Upper lobe of left lung (tissue), 6 donors: ENCODE measurements around the gene ERCC5. TPM values are rescaled to one million over a fixed set of nuclear protein-coding genes. Genes with fewer than 3 reads are reported as not detected.
A peak's percentile ranks its signal among the peaks of the same experiment; 100 is the strongest.

ENCODE experiments used
- ATAC-seq, 2 donors: fragments of 200-7000 bp; cut with Tn5 transposase; one replicate each; pipeline ENCODE4 v1.9.1; 2022; ENCODE audit warnings: mild to moderate bottlenecking in 2 of 2, moderate library complexity in 2 of 2; ENCODE audit not compliant: low FRiP score in 2 of 2
- DNase-seq, 2 donors: peaks; one replicate each; pipeline ENCODE4 v3.0.0-alpha.2; 2019 to 2020
- H3K27ac ChIP-seq, 4 donors: fragments of 200-600 bp; sonication (generic); one replicate each; pipeline ENCODE4 v1.5.1; 2016 to 2019
- H3K27me3 ChIP-seq, 4 donors: fragments of 200-600 bp; sonication (generic); one replicate each; pipeline ENCODE4 v1.5.1; 2017 to 2019
- H3K36me3 ChIP-seq, 4 donors: fragments of 200-600 bp; sonication (generic); one replicate each; pipeline ENCODE4 v1.5.1; 2016 to 2019
- H3K4me1 ChIP-seq, 4 donors: fragments of 200-600 bp; sonication (generic); one replicate each; pipeline ENCODE4 v1.5.1; 2018 to 2019
- H3K4me3 ChIP-seq, 4 donors: fragments of 200-600 bp; sonication (generic); one replicate each; pipeline ENCODE4 v1.5.1; 2017 to 2019; ENCODE audit warnings: mild to moderate bottlenecking in 2 of 4, moderate library complexity in 1 of 4
- H3K9me3 ChIP-seq, 4 donors: fragments of 200-600 bp; sonication (generic); one replicate each; pipeline ENCODE4 v1.5.1; 2018 to 2019
- EP300 ChIP-seq, 4 donors: sonication (generic); formaldehyde crosslinking; IDR thresholded peaks; one replicate each; pipeline ENCODE4 v1.5.1; 2017; ENCODE audit warnings: antibody characterized with exemption in 4 of 4, control low read depth in 2 of 4
- POLR2A ChIP-seq, 4 donors: fragments of 450-650 bp; IDR thresholded peaks; one replicate each; pipeline ENCODE4 v1.5.1; 2016 to 2017; ENCODE audit warnings: antibody characterized with exemption in 4 of 4, mild to moderate bottlenecking in 2 of 4
- POLR2AphosphoS5 ChIP-seq, 2 donors: sonication (generic); formaldehyde crosslinking; IDR thresholded peaks; one replicate each; pipeline ENCODE4 v1.5.1; 2017; ENCODE audit warnings: antibody characterized with exemption in 2 of 2
- WGBS, 2 donors: methylation state at CpG; one replicate each; pipeline ENCODE4 v1.1.5; 2017 to 2018; 5-methylcytosine and 5-hydroxymethylcytosine counted together
- total RNA-seq, 6 donors: library from RNA; depleted of rRNA in 4 of 6; stranded (reverse); fragments of >200 nt in 4 of 6; gene quantifications; one replicate each; pipeline versions ENCODE4 v1.1.0 to v1.2.1, GENCODE V29; 2016 to 2021
- TF ChIP-seq, protein P1 (sequence below), 6 experiments: fragments of 450-650 bp in 4 of 6; fragments of 200-600 bp in 2 of 6; sonication (generic) in 2 of 6; IDR thresholded peaks; one replicate each; pipeline ENCODE4 v1.5.1; 2016 to 2019; ENCODE audit warnings: antibody characterized with exemption in 6 of 6
- donor health status: DM: no; HTN: no; CAD: no; lungs with moderate emphysema.
- donor health status: DM: no; HTN: yes; CAD: no; lungs with severe emphysema.

ERCC5 gene
- total RNA-seq, 6 donors from 2014 or later, result 39.1 to 138 (median 47.4) TPM

DNA sequence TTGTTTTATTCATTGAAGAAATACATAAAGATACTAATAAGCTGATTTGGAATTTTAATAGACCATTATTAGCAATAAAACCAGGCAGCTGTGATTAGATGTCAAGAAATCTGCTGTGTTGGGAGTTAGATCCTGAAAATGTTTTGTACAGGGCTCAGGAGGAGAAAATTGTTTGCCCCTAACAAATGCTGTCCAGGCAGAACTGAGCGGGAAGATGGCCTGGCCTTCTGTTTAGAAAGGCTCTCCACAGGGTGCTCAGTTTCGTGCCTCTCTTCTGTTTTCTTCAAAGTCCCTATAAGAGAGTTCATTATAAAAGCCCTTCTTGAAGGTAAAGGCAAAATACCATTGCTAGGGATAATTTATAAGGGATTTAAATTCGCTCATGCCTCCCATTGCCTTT, 64.1 kb downstream of the ERCC5 start:
- Histone ChIP-seq H3K27ac (no peak overlapping the region), H3K4me3 (no peak overlapping the region), H3K9me3 (no peaks in the 10 kb centered on the region), H3K4me1 (peaks cover 0 to 5% (median 0%) of the 10 kb centered on the region in 4 donors), H3K36me3 (no peaks in the 10 kb centered on the region), H3K27me3 (no peaks in the 10 kb centered on the region)
- ATAC-seq, result no peak
- DNase-seq, result no peak
- TF ChIP-seq POLR2AphosphoS5 (IDR thresholded peaks at IDR 0.05) (no peak), EP300 (IDR thresholded peaks at IDR 0.05) (no peak), POLR2A (IDR thresholded peaks at IDR 0.05) (no peak)
- TF ChIP-seq, protein P1, sequence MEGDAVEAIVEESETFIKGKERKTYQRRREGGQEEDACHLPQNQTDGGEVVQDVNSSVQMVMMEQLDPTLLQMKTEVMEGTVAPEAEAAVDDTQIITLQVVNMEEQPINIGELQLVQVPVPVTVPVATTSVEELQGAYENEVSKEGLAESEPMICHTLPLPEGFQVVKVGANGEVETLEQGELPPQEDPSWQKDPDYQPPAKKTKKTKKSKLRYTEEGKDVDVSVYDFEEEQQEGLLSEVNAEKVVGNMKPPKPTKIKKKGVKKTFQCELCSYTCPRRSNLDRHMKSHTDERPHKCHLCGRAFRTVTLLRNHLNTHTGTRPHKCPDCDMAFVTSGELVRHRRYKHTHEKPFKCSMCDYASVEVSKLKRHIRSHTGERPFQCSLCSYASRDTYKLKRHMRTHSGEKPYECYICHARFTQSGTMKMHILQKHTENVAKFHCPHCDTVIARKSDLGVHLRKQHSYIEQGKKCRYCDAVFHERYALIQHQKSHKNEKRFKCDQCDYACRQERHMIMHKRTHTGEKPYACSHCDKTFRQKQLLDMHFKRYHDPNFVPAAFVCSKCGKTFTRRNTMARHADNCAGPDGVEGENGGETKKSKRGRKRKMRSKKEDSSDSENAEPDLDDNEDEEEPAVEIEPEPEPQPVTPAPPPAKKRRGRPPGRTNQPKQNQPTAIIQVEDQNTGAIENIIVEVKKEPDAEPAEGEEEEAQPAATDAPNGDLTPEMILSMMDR (IDR thresholded peaks at IDR 0.05), result no peak
- WGBS, 2 donors, result 88 to 95% methylated on average over 3 of the region's 3 CpGs

DNA sequence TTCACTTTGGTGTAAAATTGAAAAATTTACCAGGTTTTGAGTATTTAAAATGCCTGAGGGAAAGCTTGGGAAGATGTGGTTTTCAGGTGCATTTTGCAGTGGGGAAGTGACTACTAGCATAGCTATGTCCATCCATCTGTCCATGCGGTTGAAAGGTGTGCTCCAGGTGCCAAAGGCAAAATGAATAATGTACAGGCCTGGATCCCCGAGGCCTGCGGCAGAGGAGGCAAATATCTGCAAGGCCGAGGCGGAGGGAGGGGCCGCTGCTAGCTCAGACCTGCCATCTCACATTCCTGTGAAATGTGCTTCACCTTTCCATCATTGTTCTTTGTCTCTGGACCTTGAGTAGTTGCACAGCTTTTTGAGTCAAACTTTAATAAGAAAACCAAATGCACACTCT, 65.5 kb downstream of the ERCC5 start:
- ATAC-seq (no peak), DNase-seq (peak in 1 of 2 donors; percentile 22)
- Histone ChIP-seq H3K36me3 (no peaks in the 10 kb centered on the region), H3K4me1 (peaks cover 0 to 5% (median 0%) of the 10 kb centered on the region in 4 donors), H3K27ac (no peak overlapping the region), H3K27me3 (no peaks in the 10 kb centered on the region), H3K9me3 (no peaks in the 10 kb centered on the region), H3K4me3 (no peak overlapping the region)
- WGBS, 2 donors, result 81 to 90% methylated on average over 6 of the region's 6 CpGs
- no peak for TF ChIP-seq EP300 (IDR thresholded peaks at IDR 0.05)

DNA sequence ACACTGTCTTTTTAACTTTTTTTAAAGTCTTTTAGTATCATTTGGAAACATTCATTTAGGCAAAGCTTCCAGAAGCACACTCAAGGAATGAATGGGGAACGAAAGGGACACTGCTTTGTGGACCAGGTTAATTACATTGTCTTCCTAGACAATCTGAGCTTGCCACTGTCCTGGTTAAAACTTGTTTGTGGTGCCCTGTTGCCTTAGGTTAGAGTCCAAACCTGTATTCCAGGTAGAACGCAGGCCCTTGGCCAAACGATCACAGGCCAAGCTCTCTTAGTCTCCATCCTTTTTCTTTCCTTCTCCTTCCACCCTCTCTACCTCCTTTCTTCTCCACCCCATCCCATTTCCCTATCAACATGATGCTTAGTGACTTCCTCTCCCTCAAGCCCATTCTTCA, 66.8 kb downstream of the ERCC5 start:
- no peaks in the 10 kb centered on the region for H3K27me3 ChIP-seq
- TF ChIP-seq EP300 (IDR thresholded peaks at IDR 0.05), result no peak
- TF ChIP-seq, protein P1 (IDR thresholded peaks at IDR 0.05), result no peak
- no peak for TF ChIP-seq POLR2A (IDR thresholded peaks at IDR 0.05)
- TF ChIP-seq POLR2AphosphoS5 (IDR thresholded peaks at IDR 0.05), result no peak
- no peak overlapping the region for H3K27ac ChIP-seq
- WGBS, 2 donors, result 90 to 97% methylated on average over 3 of the region's 3 CpGs
- peaks cover 0 to 5% (median 0%) of the 10 kb centered on the region in 4 donors for H3K4me1 ChIP-seq
- ATAC-seq (no peak), DNase-seq (no peak)
- no peaks in the 10 kb centered on the region for H3K9me3 ChIP-seq
- H3K36me3 ChIP-seq, result no peaks in the 10 kb centered on the region
- H3K4me3 ChIP-seq, result no peak overlapping the region

DNA sequence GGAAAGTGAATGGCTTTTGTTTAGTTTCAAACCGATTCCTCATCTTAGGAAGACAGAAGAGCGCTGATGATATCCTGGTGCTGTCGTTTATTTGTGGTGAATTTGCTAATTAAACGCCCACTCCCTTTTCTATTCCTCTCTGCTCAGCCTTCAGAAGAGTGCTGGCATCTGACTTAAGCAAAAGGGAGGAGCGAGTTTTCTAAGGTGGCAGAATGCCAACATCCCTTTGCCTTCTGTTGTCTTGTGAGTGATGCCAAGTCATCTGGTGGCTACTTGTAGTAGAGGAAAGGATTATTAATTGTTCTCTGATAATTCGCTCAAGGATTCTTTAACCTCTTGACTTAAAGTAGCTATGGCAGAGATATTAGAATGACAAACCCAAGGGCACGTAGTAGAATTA, 68.1 kb downstream of the ERCC5 start:
- WGBS, 2 donors, result 26 to 31% methylated on average over 7 of the region's 7 CpGs
- H3K9me3 ChIP-seq, result no peaks in the 10 kb centered on the region
- peaks cover 0 to 5% (median 0%) of the 10 kb centered on the region in 4 donors for H3K4me1 ChIP-seq
- no peak overlapping the region for H3K4me3 ChIP-seq
- H3K36me3 ChIP-seq, result no peaks in the 10 kb centered on the region
- ATAC-seq (peak in 1 of 2 donors; percentile 11), DNase-seq (no peak)
- no peaks in the 10 kb centered on the region for H3K27me3 ChIP-seq
- H3K27ac ChIP-seq, result no peak overlapping the region
- TF ChIP-seq POLR2A (IDR thresholded peaks at IDR 0.05) (no peak), EP300 (IDR thresholded peaks at IDR 0.05) (no peak), POLR2AphosphoS5 (IDR thresholded peaks at IDR 0.05) (no peak)
- TF ChIP-seq, protein P1 (IDR thresholded peaks at IDR 0.05), result no peak

DNA sequence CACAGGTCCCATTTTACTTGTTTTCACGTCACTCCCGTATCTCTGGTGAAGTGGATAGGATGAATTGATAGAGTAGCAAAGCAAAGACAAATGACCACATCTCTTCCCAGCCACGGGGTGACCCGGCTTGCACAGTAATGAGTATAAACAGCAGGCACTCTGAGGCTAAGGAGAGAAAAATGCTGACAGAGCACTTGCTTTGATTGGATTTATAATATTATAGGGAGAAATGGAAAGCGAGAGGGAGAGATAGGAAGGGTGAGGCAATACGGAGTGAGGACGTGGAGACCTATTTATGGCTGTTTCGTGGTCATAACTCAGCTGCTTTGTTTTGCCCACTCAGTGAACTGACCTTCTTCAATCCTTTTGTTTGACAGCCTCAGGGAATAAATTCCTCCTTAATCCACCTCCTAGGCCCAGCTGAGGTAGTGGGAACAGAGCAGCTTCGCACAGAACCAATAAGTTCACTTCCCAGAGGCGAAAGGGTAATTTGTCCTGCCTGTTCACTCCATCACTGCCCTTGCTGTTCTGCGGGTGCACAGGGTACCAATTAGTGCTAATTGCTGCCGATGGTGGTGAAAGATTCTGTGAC, 68.6 kb downstream of the ERCC5 start:
- WGBS, 2 donors, result 68 to 72% methylated on average over 12 of the region's 12 CpGs
- Histone ChIP-seq H3K36me3 (no peaks in the 10 kb centered on the region), H3K4me3 (no peak overlapping the region), H3K9me3 (no peaks in the 10 kb centered on the region), H3K4me1 (peaks cover 0 to 5% (median 0%) of the 10 kb centered on the region in 4 donors), H3K27ac (no peak overlapping the region), H3K27me3 (no peaks in the 10 kb centered on the region)
- ATAC-seq, result no peak
- no peak for DNase-seq
- no peak for TF ChIP-seq POLR2AphosphoS5 (IDR thresholded peaks at IDR 0.05)
- TF ChIP-seq POLR2A (IDR thresholded peaks at IDR 0.05), result no peak
- TF ChIP-seq, protein P1 (IDR thresholded peaks at IDR 0.05), result no peak
- no peak for TF ChIP-seq EP300 (IDR thresholded peaks at IDR 0.05)
